HepG2 (cell line): Measurements from ENCODE around the gene C1orf159. TPM values are rescaled to one million over a fixed set of nuclear protein-coding genes. Genes with fewer than 3 reads are reported as not detected.

Experiments used
- FOSL2 ChIP-seq: sonication (generic); formaldehyde crosslinking; IDR thresholded peaks from 2 replicates; pipeline ENCODE4 v1.4.0; 2020; ENCODE audit warnings: missing genetic modification reagents
- IRX3 ChIP-seq: sonication (generic); formaldehyde crosslinking; IDR thresholded peaks from 2 replicates; pipeline ENCODE4 v1.8.1; 2023; ENCODE audit warnings: mild to moderate bottlenecking, low read depth, missing genetic modification reagents, borderline replicate concordance
- MXD4 ChIP-seq: IDR thresholded peaks from 2 replicates; pipeline ENCODE4 v1.6.1; 2016; ENCODE audit warnings: mild to moderate bottlenecking, missing biosample characterization, missing genetic modification reagents
- NR2F2 ChIP-seq: IDR thresholded peaks from 2 replicates; pipeline ENCODE4 v1.6.1; 2012; ENCODE audit warnings: low read depth, inconsistent platforms, borderline replicate concordance
- PHB2 ChIP-seq: fragments of 450-650 bp; IDR thresholded peaks from 2 replicates; pipeline ENCODE4 v1.6.1; 2018; ENCODE audit not compliant: partially characterized antibody
- PRPF4 ChIP-seq: fragments of 200-400 bp; formaldehyde crosslinking; IDR thresholded peaks from 2 replicates; pipeline ENCODE4 v1.6.1; 2016; ENCODE audit warnings: low read length, low read depth; ENCODE audit not compliant: poor library complexity, severe bottlenecking
- RBM39 ChIP-seq: fragments of 200-400 bp; formaldehyde crosslinking; IDR thresholded peaks from one replicate; pipeline ENCODE4 v1.6.1; 2018; ENCODE audit warnings: antibody characterized with exemption, mild to moderate bottlenecking, low read depth, low read length; ENCODE audit not compliant: poor library complexity, severe bottlenecking
- RXRA ChIP-seq: sonication (generic); formaldehyde crosslinking; IDR thresholded peaks from 2 replicates; pipeline ENCODE4 v1.5.1; 2020; ENCODE audit warnings: missing genetic modification reagents
- SIX4 ChIP-seq: sonication (generic); formaldehyde crosslinking; IDR thresholded peaks from 2 replicates; pipeline ENCODE4 v1.4.0; 2020; ENCODE audit warnings: missing genetic modification reagents
- SKI ChIP-seq: fragments of 450-650 bp; IDR thresholded peaks from one replicate; pipeline ENCODE4 v1.6.1; 2018; ENCODE audit warnings: mild to moderate bottlenecking; ENCODE audit not compliant: partially characterized antibody
- TCF7L2 ChIP-seq: IDR thresholded peaks from 2 replicates; pipeline ENCODE4 v1.6.1; 2011; ENCODE audit warnings: mild to moderate bottlenecking, low read depth, low read length, moderate library complexity
- ZKSCAN8 ChIP-seq: IDR thresholded peaks from 2 replicates; pipeline ENCODE4 v1.6.1; 2016; ENCODE audit warnings: borderline replicate concordance, missing genetic modification reagents, missing compliant biosample characterization
- ZNF282 ChIP-seq: fragments of 450-650 bp; IDR thresholded peaks from 2 replicates; pipeline ENCODE4 v1.6.1; 2018; ENCODE audit not compliant: partially characterized antibody
- ZNF431 ChIP-seq: sonication (generic); formaldehyde crosslinking; IDR thresholded peaks from 2 replicates; pipeline ENCODE4 v1.9.0; 2022; ENCODE audit warnings: missing genetic modification reagents, low read depth, mild to moderate bottlenecking, borderline replicate concordance
- ZNF547 ChIP-seq: sonication (generic); formaldehyde crosslinking; IDR thresholded peaks from 2 replicates; pipeline ENCODE4 v1.5.1; 2020; ENCODE audit warnings: mild to moderate bottlenecking, missing genetic modification reagents
- ZNF552 ChIP-seq: sonication (generic); formaldehyde crosslinking; IDR thresholded peaks from 2 replicates; pipeline ENCODE4 v1.9.0; 2022; ENCODE audit warnings: missing genetic modification reagents, mild to moderate bottlenecking, borderline replicate concordance
- ZNF577 ChIP-seq: sonication (generic); formaldehyde crosslinking; IDR thresholded peaks from 2 replicates; pipeline ENCODE4 v1.4.0; 2020; ENCODE audit warnings: mild to moderate bottlenecking, low read depth, missing genetic modification reagents, borderline replicate concordance
- ZNF672 ChIP-seq: sonication (generic); formaldehyde crosslinking; IDR thresholded peaks from 2 replicates; pipeline ENCODE4 v1.8.1; 2022; ENCODE audit warnings: missing genetic modification reagents
- ZNF788 ChIP-seq: sonication (generic); formaldehyde crosslinking; IDR thresholded peaks from 2 replicates; pipeline ENCODE4 v1.5.0; 2020; ENCODE audit warnings: mild to moderate bottlenecking, missing genetic modification reagents, borderline replicate concordance
- ZNF850 ChIP-seq: sonication (generic); formaldehyde crosslinking; conservative IDR thresholded peaks from 2 replicates; pipeline ENCODE4 v1.9.0; 2021; ENCODE audit warnings: mild to moderate bottlenecking, missing genetic modification reagents
- polyA plus RNA-seq, 8 experiments: library from polyadenylated mRNA; depleted of rRNA in 3 of 8; stranded (reverse) in 7 of 8; unstranded in 1 of 8; fragments of >200 nt; fragmentation: Illumina TruSeq in 4 of 8; extraction: Trizol in 4 of 8; gene quantifications; 2 replicates each; pipeline versions ENCODE4 v1.2.1 to v1.2.3, GENCODE V29; 2011 to 2016; ENCODE audit warnings: low read depth in 4 of 8, missing spikeins in 1 of 8, mixed read lengths in 1 of 8; ENCODE audit not compliant: insufficient read depth in 1 of 8
- total RNA-seq, 5 experiments: library from RNA; depleted of rRNA; stranded (reverse); fragments of >200 nt; fragmentation: Illumina TruSeq; extraction: Trizol; gene quantifications; 2 replicates each; pipeline ENCODE4 v1.2.3, GENCODE V29; 2016; ENCODE audit warnings: low read depth in 1 of 5
- TF ChIP-seq, protein P1 (sequence below): sonication (generic); formaldehyde crosslinking; IDR thresholded peaks from 2 replicates; pipeline ENCODE4 v1.8.0; 2022; ENCODE audit warnings: missing genetic modification reagents, mild to moderate bottlenecking, borderline replicate concordance
- TF ChIP-seq, protein P2 (sequence below): sonication (generic); formaldehyde crosslinking; IDR thresholded peaks from 2 replicates; pipeline ENCODE4 v1.8.0; 2022; ENCODE audit warnings: missing genetic modification reagents, low read depth, mild to moderate bottlenecking, borderline replicate concordance
- TF ChIP-seq, protein P3 (sequence below): IDR thresholded peaks from 2 replicates; pipeline ENCODE4 v1.6.1; 2016
- TF ChIP-seq, protein P4 (sequence below): sonication (generic); formaldehyde crosslinking; IDR thresholded peaks from 2 replicates; pipeline ENCODE4 v1.5.0; 2020; ENCODE audit warnings: missing genetic modification reagents
- TF ChIP-seq, protein P5 (sequence below): IDR thresholded peaks from 2 replicates; pipeline ENCODE4 v1.6.1; 2016; ENCODE audit warnings: missing compliant biosample characterization, missing genetic modification reagents, borderline replicate concordance

C1orf159 gene
- total and polyA plus RNA-seq, 2 of the 13 experiments (the other 11 are each of a cell fraction or from before 2014, with no cell fraction given): 3.8 to 6.7 TPM

DNA sequence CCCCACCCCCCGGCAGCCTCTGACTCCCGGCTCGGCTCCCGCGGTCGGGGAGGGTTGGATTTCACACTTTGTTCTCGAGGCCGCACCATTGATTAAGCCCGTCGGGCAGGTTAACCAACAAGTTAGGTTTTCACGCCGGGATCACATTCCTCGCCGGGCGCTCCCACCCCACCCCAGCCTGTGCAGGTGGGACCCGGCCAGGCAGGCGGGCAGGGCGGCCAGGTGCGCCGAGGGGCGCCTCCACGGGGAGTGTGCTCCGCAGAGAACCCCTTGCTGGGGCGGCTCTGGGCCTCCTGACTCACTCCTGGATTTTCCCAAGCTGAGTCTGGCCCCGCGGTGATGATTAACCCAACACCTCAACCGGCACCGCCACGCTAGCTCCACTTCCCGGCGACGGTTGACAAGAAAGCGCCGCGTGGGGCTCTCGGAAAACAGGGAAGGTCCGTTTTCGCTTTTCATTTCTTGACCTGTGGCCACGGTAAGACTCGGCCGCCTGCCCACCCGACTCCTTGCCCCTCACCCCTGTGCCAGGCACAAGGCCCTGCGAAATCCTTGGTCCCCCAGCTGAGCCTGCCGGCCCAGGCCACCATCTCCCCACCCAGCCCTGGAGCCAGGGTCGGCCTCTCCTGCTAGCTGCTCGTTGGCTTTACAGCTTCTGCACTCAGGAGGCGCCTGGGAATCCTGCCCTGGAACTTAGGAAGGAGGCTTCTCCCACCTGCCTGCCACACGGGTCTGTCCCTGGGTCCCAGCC is 49.0 kb upstream of the C1orf159 start (continued):
- no peak for TF ChIP-seq IRX3
- TF ChIP-seq RXRA: peak; percentile 37; the same call in 1 of the 2 replicates
- TF ChIP-seq PHB2: no peak
- no peak for TF ChIP-seq ZNF431 (CRISPR knock-in tag)
- peak; percentile 23 for TF ChIP-seq SKI
- TF ChIP-seq NR2F2: no peak
- peak; percentile 76 for TF ChIP-seq RBM39
- TF ChIP-seq, protein P1, sequence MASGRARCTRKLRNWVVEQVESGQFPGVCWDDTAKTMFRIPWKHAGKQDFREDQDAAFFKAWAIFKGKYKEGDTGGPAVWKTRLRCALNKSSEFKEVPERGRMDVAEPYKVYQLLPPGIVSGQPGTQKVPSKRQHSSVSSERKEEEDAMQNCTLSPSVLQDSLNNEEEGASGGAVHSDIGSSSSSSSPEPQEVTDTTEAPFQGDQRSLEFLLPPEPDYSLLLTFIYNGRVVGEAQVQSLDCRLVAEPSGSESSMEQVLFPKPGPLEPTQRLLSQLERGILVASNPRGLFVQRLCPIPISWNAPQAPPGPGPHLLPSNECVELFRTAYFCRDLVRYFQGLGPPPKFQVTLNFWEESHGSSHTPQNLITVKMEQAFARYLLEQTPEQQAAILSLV (CRISPR knock-in tag): no peak
- TF ChIP-seq, protein P2, sequence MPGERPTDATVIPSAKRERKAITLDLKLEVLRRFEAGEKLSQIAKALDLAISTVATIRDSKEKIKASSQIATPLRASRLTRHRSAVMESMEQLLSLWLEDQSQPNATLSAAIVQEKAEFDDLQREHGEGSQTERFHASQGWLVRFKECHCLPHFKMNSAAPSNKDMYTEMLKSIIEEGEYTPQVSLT (CRISPR knock-in tag): no peak; the same call in 1 of the 2 replicates
- TF ChIP-seq, protein P3, sequence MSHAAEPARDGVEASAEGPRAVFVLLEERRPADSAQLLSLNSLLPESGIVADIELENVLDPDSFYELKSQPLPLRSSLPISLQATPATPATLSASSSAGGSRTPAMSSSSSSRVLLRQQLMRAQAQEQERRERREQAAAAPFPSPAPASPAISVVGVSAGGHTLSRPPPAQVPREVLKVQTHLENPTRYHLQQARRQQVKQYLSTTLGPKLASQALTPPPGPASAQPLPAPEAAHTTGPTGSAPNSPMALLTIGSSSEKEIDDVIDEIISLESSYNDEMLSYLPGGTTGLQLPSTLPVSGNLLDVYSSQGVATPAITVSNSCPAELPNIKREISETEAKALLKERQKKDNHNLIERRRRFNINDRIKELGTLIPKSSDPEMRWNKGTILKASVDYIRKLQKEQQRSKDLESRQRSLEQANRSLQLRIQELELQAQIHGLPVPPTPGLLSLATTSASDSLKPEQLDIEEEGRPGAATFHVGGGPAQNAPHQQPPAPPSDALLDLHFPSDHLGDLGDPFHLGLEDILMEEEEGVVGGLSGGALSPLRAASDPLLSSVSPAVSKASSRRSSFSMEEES: no peak
- TF ChIP-seq ZNF788 (CRISPR knock-in tag): peak; percentile 37; the same call in 1 of the 2 replicates
- TF ChIP-seq TCF7L2: no peak
- TF ChIP-seq ZNF672 (CRISPR knock-in tag): no peak
- no peak for TF ChIP-seq ZNF282
- TF ChIP-seq, protein P4, sequence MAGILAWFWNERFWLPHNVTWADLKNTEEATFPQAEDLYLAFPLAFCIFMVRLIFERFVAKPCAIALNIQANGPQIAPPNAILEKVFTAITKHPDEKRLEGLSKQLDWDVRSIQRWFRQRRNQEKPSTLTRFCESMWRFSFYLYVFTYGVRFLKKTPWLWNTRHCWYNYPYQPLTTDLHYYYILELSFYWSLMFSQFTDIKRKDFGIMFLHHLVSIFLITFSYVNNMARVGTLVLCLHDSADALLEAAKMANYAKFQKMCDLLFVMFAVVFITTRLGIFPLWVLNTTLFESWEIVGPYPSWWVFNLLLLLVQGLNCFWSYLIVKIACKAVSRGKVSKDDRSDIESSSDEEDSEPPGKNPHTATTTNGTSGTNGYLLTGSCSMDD: no peak
- TF ChIP-seq MXD4 (CRISPR knock-in tag): peak; percentile 39; the same call in 1 of the 2 replicates
- TF ChIP-seq, protein P5, sequence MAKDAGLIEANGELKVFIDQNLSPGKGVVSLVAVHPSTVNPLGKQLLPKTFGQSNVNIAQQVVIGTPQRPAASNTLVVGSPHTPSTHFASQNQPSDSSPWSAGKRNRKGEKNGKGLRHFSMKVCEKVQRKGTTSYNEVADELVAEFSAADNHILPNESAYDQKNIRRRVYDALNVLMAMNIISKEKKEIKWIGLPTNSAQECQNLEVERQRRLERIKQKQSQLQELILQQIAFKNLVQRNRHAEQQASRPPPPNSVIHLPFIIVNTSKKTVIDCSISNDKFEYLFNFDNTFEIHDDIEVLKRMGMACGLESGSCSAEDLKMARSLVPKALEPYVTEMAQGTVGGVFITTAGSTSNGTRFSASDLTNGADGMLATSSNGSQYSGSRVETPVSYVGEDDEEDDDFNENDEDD: peak; percentile 38; the same call in 1 of the 2 replicates
- TF ChIP-seq ZNF577 (CRISPR knock-in tag): no peak
- TF ChIP-seq ZNF552 (CRISPR knock-in tag): 0 out of 2 replicates have a peak, but pooled peaks have one; percentile 38
- TF ChIP-seq ZKSCAN8 (CRISPR knock-in tag): no peak
- no peak for TF ChIP-seq PRPF4
- TF ChIP-seq ZNF850 (CRISPR knock-in tag): no peak
- peak; percentile 68; the same call in 1 of the 2 replicates for TF ChIP-seq ZNF547 (CRISPR knock-in tag)
- no peak for TF ChIP-seq SIX4 (CRISPR knock-in tag)
- TF ChIP-seq FOSL2: peak; percentile 74; the same call in 1 of the 2 replicates
